Sigmoid colon (tissue), 4 donors: Measurements from ENCODE around the gene PLXNA4.

Experiments
- CTCF ChIP-seq, 4 experiments: fragments of 450-650 bp in 3 of 4; fragments of 200-600 bp in 1 of 4; IDR thresholded peaks; one replicate each; pipeline ENCODE4 v1.5.1; 2016 to 2019; ENCODE audit warnings: antibody characterized with exemption in 4 of 4, mild to moderate bottlenecking in 3 of 4, moderate library complexity in 2 of 4
- POLR2A ChIP-seq, 2 donors: fragments of 450-650 bp; IDR thresholded peaks; one replicate each; pipeline ENCODE4 v1.6.1; 2016; ENCODE audit warnings: antibody characterized with exemption in 2 of 2, mild to moderate bottlenecking in 2 of 2, moderate library complexity in 2 of 2
- POLR2AphosphoS5 ChIP-seq, 4 donors: sonication (generic); formaldehyde crosslinking; IDR thresholded peaks; one replicate each; pipeline ENCODE4 v1.6.1; 2017; ENCODE audit warnings: antibody characterized with exemption in 4 of 4

GRCh38 chr7:132254455-132254854, 321.8 kb downstream of the PLXNA4 start:
- TF ChIP-seq POLR2AphosphoS5 (IDR thresholded peaks at IDR 0.05) = no peak
- no peak for TF ChIP-seq CTCF (IDR thresholded peaks at IDR 0.05)
- no peak for TF ChIP-seq POLR2A (IDR thresholded peaks at IDR 0.05)
